GM23338 (cell line): ENCODE data around the gene CYTH1. TPM values are rescaled to one million over a fixed set of nuclear protein-coding genes. Genes with fewer than 3 reads are reported as not detected.

Experiments
- ATAC-seq: fragments of 200-7000 bp; cut with Tn5 transposase; 3 replicates; pipeline ENCODE4 v1.9.1; 2020
- DNase-seq: peaks from one replicate; pipeline ENCODE4 v3.0.0-alpha.2; 2015; ENCODE audit warnings: low spot score
- H2AFZ ChIP-seq: fragments of 200-600 bp; sonication (generic); 2 replicates; pipeline ENCODE4 v1.8.0; 2016; ENCODE audit warnings: antibody characterized with exemption, mild to moderate bottlenecking, moderate library complexity
- H3F3A ChIP-seq: fragments of 200-600 bp; sonication (generic); replicated peaks from 2 replicates; pipeline ENCODE4 v1.8.0; 2017; ENCODE audit warnings: antibody characterized with exemption, mixed run types, low read depth
- H3K27ac ChIP-seq: fragments of 200-600 bp; sonication (generic); 2 replicates; pipeline ENCODE4 v1.6.1; 2016; ENCODE audit warnings: low read depth
- H3K27me3 ChIP-seq: fragments of 200-600 bp; sonication (generic); 2 replicates; pipeline ENCODE4 v1.8.0; 2016; ENCODE audit warnings: mild to moderate bottlenecking, mixed run types, moderate library complexity; ENCODE audit not compliant: insufficient read depth
- H3K36me3 ChIP-seq: fragments of 200-600 bp; sonication (generic); 2 replicates; pipeline ENCODE4 v1.8.0; 2016; ENCODE audit warnings: mild to moderate bottlenecking; ENCODE audit not compliant: insufficient read depth
- H3K4me1 ChIP-seq: fragments of 200-600 bp; sonication (generic); 2 replicates; pipeline ENCODE4 v1.8.0; 2016; ENCODE audit warnings: mild to moderate bottlenecking, moderate library complexity; ENCODE audit not compliant: insufficient read depth
- H3K4me2 ChIP-seq: fragments of 200-600 bp; sonication (generic); 2 replicates; pipeline ENCODE4 v1.7.1; 2017; ENCODE audit warnings: mixed run types
- H3K4me3 ChIP-seq: fragments of 200-600 bp; sonication (generic); 2 replicates; pipeline ENCODE4 v1.6.1; 2016; ENCODE audit warnings: mixed run types
- H3K79me2 ChIP-seq: fragments of 200-600 bp; sonication (generic); replicated peaks from 2 replicates; pipeline ENCODE4 v1.8.0; 2017; ENCODE audit warnings: mild to moderate bottlenecking; ENCODE audit not compliant: insufficient read depth
- H3K9me2 ChIP-seq: fragments of 200-600 bp; sonication (generic); 2 replicates; pipeline ENCODE4 v1.8.0; 2017; ENCODE audit not compliant: insufficient read depth
- H4K20me1 ChIP-seq: fragments of 200-600 bp; sonication (generic); replicated peaks from 2 replicates; pipeline ENCODE4 v1.8.0; 2017; ENCODE audit warnings: mild to moderate bottlenecking; ENCODE audit not compliant: insufficient read depth
- H3K27ac Mint-ChIP-seq: 2 replicates; pipeline ENCODE4 v1.8.0; 2020; ENCODE audit warnings: inconsistent platforms, mild to moderate bottlenecking, moderate library complexity, mixed read lengths
- H3K27me3 Mint-ChIP-seq: 3 replicates; pipeline ENCODE4 v1.8.0; 2022; ENCODE audit warnings: low read depth, mild to moderate bottlenecking, moderate library complexity, mixed read lengths, inconsistent platforms; ENCODE audit not compliant: insufficient read depth, poor library complexity
- H3K36me3 Mint-ChIP-seq: 3 replicates; pipeline ENCODE4 v1.8.0; 2021; ENCODE audit warnings: low read depth, mild to moderate bottlenecking, inconsistent platforms, moderate library complexity, mixed read lengths
- H3K4me1 Mint-ChIP-seq: 3 replicates; pipeline ENCODE4 v1.8.0; 2020; ENCODE audit warnings: mild to moderate bottlenecking, inconsistent platforms, mixed read lengths
- H3K4me3 Mint-ChIP-seq: 3 replicates; pipeline ENCODE4 v1.8.0; 2021; ENCODE audit warnings: moderate library complexity, mild to moderate bottlenecking, inconsistent platforms, mixed read lengths
- H3K9me3 Mint-ChIP-seq: 3 replicates; pipeline ENCODE4 v1.8.0; 2020; ENCODE audit warnings: moderate library complexity, mild to moderate bottlenecking, inconsistent platforms, mixed read lengths
- CREB1 ChIP-seq: fragments of 250-450 bp; sonication (Bioruptor Pico); IDR thresholded peaks from 2 replicates; pipeline ENCODE4 v1.5.0; 2020; ENCODE audit warnings: low read depth, mild to moderate bottlenecking, moderate library complexity
- CTCF ChIP-seq, 2 experiments: fragments of 200-600 bp in 1 of 2; sonication (generic) in 1 of 2; conservative IDR thresholded peaks; 2 replicates each; pipeline versions ENCODE4 v1.5.1 to v1.6.1; 2016 to 2017; ENCODE audit warnings: antibody characterized with exemption in 2 of 2, low read depth in 2 of 2, mild to moderate bottlenecking in 2 of 2, moderate library complexity in 1 of 2
- ETS1 ChIP-seq: IDR thresholded peaks from 2 replicates; pipeline ENCODE4 v1.6.1; 2016; ENCODE audit warnings: antibody characterized with exemption
- EZH2 ChIP-seq: fragments of 200-600 bp; sonication (generic); IDR thresholded peaks from one replicate; pipeline ENCODE4 v1.8.0; 2017; ENCODE audit warnings: antibody characterized with exemption, mild to moderate bottlenecking, low read depth; ENCODE audit not compliant: unreplicated experiment
- JUNB ChIP-seq: IDR thresholded peaks from one replicate; pipeline ENCODE4 v1.6.1; 2016; ENCODE audit warnings: antibody characterized with exemption; ENCODE audit not compliant: unreplicated experiment
- NANOG ChIP-seq: IDR thresholded peaks from 2 replicates; pipeline ENCODE4 v1.6.1; 2016; ENCODE audit warnings: antibody characterized with exemption, borderline replicate concordance
- STAT1 ChIP-seq: IDR thresholded peaks from one replicate; pipeline ENCODE4 v1.6.1; 2016; ENCODE audit warnings: antibody characterized with exemption; ENCODE audit not compliant: unreplicated experiment
- ZNF114 ChIP-seq: fragments of 250-450 bp; sonication (Bioruptor Pico); IDR thresholded peaks from 2 replicates; pipeline ENCODE4 v1.5.0; 2020; ENCODE audit warnings: mild to moderate bottlenecking, moderate library complexity
- ZNF331 ChIP-seq: fragments of 250-450 bp; sonication (Bioruptor Pico); IDR thresholded peaks from 2 replicates; pipeline ENCODE4 v1.5.0; 2020; ENCODE audit warnings: low read depth, mild to moderate bottlenecking, moderate library complexity
- ZNF462 ChIP-seq: fragments of 250-450 bp; sonication (Bioruptor Pico); IDR thresholded peaks from 2 replicates; pipeline ENCODE4 v1.5.0; 2020; ENCODE audit warnings: mild to moderate bottlenecking, moderate library complexity
- polyA plus RNA-seq: library from polyadenylated mRNA; unstranded; fragments of >200 nt; fragmentation: Nextera tagmentation; extraction: Ambion mirVana; gene quantifications from 2 replicates; pipeline ENCODE4 v1.2.1, GENCODE V29; 2016
- total RNA-seq: library from RNA; depleted of rRNA; stranded (reverse); fragments of >200 nt; shearing (Covaris generic); gene quantifications from 2 replicates; pipeline ENCODE4 v1.2.3, GENCODE V29; 2014

CYTH1 gene
- total and polyA plus RNA-seq, 2 experiments from 2014 or later, result 13.8 to 14.5 TPM

- Histone ChIP-seq H4K20me1 (0 out of 2 replicates have a peak, but pooled peaks cover 11% of the 10 kb centered on the region), H3K27ac (no peak overlapping the region), H3K36me3 (no peaks in the 10 kb centered on the region), H3K79me2 (peaks cover 41% of the 10 kb centered on the region), H3K9me2 (no peaks in the 10 kb centered on the region), H2AFZ (no peak overlapping the region), H3K4me1 (peaks cover 4% of the 10 kb centered on the region; the same call in 1 of the 2 replicates), H3F3A (0 out of 2 replicates have a peak, but pooled peaks cover 6% of the 10 kb centered on the region), H3K4me2 (no peak overlapping the region), H3K4me3 (no peak overlapping the region), H3K27me3 (peaks cover 6% of the 10 kb centered on the region)
- no peaks in the 10 kb centered on the region for H3K9me3 Mint-ChIP-seq
- TF ChIP-seq CTCF (conservative IDR thresholded peaks at IDR 0.05; ENCODE audit: low read depth in 2 of 2) (no peak), STAT1 (no peak)
- no peak overlapping the region for H3K27ac Mint-ChIP-seq
- H3K4me1 Mint-ChIP-seq, result peaks cover 17% of the 10 kb centered on the region
- DNase-seq (no peak), ATAC-seq (no peak)
- no peak overlapping the region for H3K4me3 Mint-ChIP-seq
- no peaks in the 10 kb centered on the region for H3K36me3 Mint-ChIP-seq
- peaks cover 7% of the 10 kb centered on the region for H3K27me3 Mint-ChIP-seq
These were observed 4.2 kb downstream of the CYTH1 start for GRCh38 chr17:78777881-78778280.

GRCh38 chr17:78774956-78775571, 7.0 kb downstream of the CYTH1 start:
- H3K79me2 ChIP-seq, result peaks cover 35% of the 10 kb centered on the region
- Mint-ChIP-seq H3K4me1 (peaks cover 14% of the 10 kb centered on the region), H3K36me3 (no peaks in the 10 kb centered on the region), H3K27ac (no peak overlapping the region), H3K27me3 (peaks cover under 1% of the 10 kb centered on the region), H3K9me3 (no peaks in the 10 kb centered on the region), H3K4me3 (no peak overlapping the region)
- no peak overlapping the region for H3K4me2 ChIP-seq
- no peaks in the 10 kb centered on the region for H3K9me2 ChIP-seq
- no peak for DNase-seq
- H3K27ac ChIP-seq, result no peak overlapping the region
- no peak overlapping the region for H3K4me3 ChIP-seq
- peak; percentile 76 for ATAC-seq
- no peaks in the 10 kb centered on the region for H3K36me3 ChIP-seq
- no peaks in the 10 kb centered on the region; the same call in 1 of the 2 replicates for H3K4me1 ChIP-seq
- H2AFZ ChIP-seq, result no peak overlapping the region
- H3F3A ChIP-seq, result no peaks in the 10 kb centered on the region
- H3K27me3 ChIP-seq, result no peaks in the 10 kb centered on the region
- peaks cover 9% of the 10 kb centered on the region for H4K20me1 ChIP-seq
- TF ChIP-seq ZNF331 (CRISPR knock-in tag) (no peak), NANOG (no peak), ZNF114 (CRISPR knock-in tag) (no peak), CREB1 (no peak), JUNB (no peak), ZNF462 (CRISPR knock-in tag) (no peak), ETS1 (no peak), EZH2 (no peak), CTCF (conservative IDR thresholded peaks at IDR 0.05; ENCODE audit: low read depth in 2 of 2) (no peak)
